ENCODE measurements around the gene LRRC4C. TPM values are rescaled to one million over a fixed set of nuclear protein-coding genes. Genes with fewer than 3 reads are reported as not detected.

Gene LRRC4C
- total RNA-seq, 1 experiment from 2014 or later, result not detected

DNA sequence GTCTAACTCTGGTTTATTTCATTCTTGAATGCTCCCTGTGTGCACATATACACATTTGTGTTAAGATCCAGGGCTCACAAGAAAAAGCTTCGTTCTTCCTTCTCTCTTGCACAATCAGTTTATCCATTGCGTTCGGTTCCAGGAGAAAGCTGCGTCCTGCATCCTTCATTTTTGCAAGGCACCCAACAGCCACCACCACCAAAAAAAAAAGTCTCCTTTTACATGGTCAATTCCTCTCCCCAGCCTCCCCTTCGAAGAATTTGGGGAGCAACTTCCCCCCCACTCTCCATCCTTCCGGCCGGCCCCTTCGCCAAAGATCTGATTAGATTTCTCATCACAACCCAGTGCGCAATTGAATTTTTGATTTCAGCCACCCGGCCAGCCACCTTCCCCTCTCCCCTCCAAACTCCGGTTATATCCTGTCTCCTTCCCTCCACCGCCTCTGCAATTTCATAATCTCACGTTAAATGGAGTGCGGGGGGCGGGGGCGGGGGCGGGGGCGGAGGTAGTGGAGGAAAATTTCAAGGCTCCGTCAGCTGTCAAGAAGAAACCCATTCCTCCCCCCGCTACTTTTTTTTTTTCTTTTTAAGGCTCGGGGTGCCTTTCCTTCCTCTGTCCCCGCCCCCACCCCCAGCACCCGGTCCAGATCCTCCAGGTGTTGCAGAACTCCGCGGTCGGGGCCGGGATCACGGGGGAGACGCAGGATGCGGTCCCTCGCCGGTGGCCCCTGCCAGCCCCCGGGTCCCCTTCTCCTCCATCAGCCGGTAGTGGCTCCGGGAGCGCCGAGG, 1166.5 kb downstream of the LRRC4C start:
- Histone ChIP-seq H3K9me3 (no peaks in the 10 kb centered on the region), H3K27me3 (no peaks in the 10 kb centered on the region), H3K36me3 (no peaks in the 10 kb centered on the region), H3K4me3 (peak overlapping the region; percentile 61)
- peak; percentile 6 for DNase-seq

DNA sequence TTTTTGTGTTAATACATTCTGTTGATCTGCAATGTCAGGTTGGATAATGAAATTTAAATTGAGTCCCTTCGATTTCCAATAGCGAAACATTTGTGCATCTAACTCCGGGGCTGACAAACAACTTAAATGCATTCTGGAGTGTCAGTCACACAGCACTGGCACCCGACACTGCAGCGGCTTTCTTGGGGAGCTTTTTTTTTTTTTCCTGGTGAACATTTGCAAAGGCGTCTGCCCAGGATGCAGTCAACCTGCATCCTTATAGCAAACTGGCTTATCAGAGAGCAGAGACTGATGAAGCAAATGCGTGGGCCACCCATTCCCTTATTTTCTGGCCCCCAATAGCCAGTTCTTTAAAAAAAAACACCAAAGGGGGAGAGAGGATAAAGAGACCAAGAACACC, 1167.7 kb downstream of the LRRC4C start:
- Histone ChIP-seq H3K36me3 (no peaks in the 10 kb centered on the region), H3K4me3 (no peak overlapping the region), H3K9me3 (no peaks in the 10 kb centered on the region), H3K27me3 (no peaks in the 10 kb centered on the region)
- DNase-seq, result no peak

GRCh38 chr11:40291329-40291728, 1168.1 kb downstream of the LRRC4C start:
- Histone ChIP-seq H3K4me3 (no peak overlapping the region), H3K9me3 (no peaks in the 10 kb centered on the region), H3K36me3 (no peaks in the 10 kb centered on the region), H3K27me3 (no peaks in the 10 kb centered on the region)
- no peak for DNase-seq

DNA sequence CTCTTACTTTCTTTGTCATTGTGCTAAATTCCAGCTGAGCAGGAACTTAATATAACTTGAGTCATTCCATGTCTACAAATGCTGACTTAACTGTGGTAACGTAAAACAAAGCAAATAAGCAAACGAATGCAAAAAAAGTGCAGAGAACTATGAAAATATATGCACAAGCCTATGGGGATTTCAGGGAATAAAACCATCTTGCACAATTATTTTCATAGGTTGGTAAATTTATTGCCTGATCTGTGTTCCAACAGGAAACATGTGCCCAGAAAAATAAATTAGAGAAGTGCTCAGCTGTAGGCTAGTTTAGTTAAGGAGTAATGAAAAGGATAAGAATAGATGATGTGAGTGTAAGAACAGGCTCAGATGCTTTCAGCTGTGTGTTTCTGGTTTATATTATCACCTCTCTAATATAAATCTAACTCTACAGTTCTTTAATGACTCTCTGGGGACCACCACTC, 1169.3 kb downstream of the LRRC4C start:
- Histone ChIP-seq H3K9me3 (no peaks in the 10 kb centered on the region), H3K27me3 (no peaks in the 10 kb centered on the region), H3K36me3 (no peaks in the 10 kb centered on the region), H3K4me3 (no peak overlapping the region)
- no peak for DNase-seq

DNA sequence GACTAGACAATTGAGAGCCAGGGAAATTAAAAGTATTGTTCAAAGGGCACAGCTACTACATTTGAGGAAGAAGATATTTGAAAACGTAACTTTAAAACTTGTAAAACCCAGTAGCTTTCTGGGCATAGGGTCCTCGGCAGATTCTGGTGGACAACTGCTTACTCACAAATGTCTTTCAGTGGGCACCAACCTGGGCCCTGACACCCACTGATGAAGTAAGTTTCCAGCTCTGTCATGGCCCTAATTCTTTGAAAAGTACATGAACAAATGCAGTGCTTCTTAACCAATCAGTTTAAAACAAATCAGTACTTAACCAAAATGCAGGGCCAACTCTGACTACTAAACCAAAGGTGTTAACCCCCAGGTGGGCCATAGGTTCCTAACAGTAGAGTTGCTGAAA, 1170.1 kb downstream of the LRRC4C start:
- no peaks in the 10 kb centered on the region for H3K27me3 ChIP-seq
- H3K9me3 ChIP-seq, result no peaks in the 10 kb centered on the region
- DNase-seq, result no peak
- H3K4me3 ChIP-seq, result no peak overlapping the region
- H3K36me3 ChIP-seq, result no peaks in the 10 kb centered on the region

GRCh38 chr11:40287916-40288803, 1171.3 kb downstream of the LRRC4C start:
- no peaks in the 10 kb centered on the region for H3K36me3 ChIP-seq
- H3K4me3 ChIP-seq, result no peak overlapping the region
- no peaks in the 10 kb centered on the region for H3K9me3 ChIP-seq
- DNase-seq, result no peak
- H3K27me3 ChIP-seq, result no peaks in the 10 kb centered on the region

DNA sequence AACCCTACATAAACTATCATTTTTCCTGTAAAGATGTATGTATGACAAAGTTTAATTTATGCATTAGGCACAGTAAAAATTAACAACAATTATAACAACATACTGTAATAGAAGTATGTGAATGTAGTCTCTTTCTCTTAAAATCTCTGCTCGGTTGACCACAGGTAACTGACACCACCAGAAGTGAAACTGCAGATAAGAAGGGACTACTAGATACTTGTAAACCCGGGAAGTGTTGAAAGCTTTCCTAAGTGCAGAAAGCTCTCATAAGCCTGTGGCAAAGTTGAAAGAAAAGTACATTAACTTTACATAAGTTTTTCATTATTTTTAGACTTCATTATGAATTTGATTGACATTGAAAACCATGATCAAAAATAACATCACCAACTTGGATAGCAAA, 1173.3 kb downstream of the LRRC4C start:
- Histone ChIP-seq H3K9me3 (no peaks in the 10 kb centered on the region), H3K4me3 (no peak overlapping the region), H3K36me3 (no peaks in the 10 kb centered on the region), H3K27me3 (no peaks in the 10 kb centered on the region)
- no peak for DNase-seq

- no peak for DNase-seq
- H3K4me3 ChIP-seq, result no peak overlapping the region; the same call in 1 of the 2 replicates
- no peaks in the 10 kb centered on the region for H3K9me3 ChIP-seq
- no peaks in the 10 kb centered on the region for H3K27me3 ChIP-seq
- no peaks in the 10 kb centered on the region for H3K36me3 ChIP-seq
Measured at GRCh38 chr11:40285558-40285957, 1173.9 kb downstream of the LRRC4C start.

- H3K4me3 ChIP-seq, result no peak overlapping the region
- H3K27me3 ChIP-seq, result no peaks in the 10 kb centered on the region
- H3K36me3 ChIP-seq, result no peaks in the 10 kb centered on the region
- DNase-seq, result no peak
- H3K9me3 ChIP-seq, result no peaks in the 10 kb centered on the region
Measured at GRCh38 chr11:40281052-40281580, 1178.3 kb downstream of the LRRC4C start.

DNA sequence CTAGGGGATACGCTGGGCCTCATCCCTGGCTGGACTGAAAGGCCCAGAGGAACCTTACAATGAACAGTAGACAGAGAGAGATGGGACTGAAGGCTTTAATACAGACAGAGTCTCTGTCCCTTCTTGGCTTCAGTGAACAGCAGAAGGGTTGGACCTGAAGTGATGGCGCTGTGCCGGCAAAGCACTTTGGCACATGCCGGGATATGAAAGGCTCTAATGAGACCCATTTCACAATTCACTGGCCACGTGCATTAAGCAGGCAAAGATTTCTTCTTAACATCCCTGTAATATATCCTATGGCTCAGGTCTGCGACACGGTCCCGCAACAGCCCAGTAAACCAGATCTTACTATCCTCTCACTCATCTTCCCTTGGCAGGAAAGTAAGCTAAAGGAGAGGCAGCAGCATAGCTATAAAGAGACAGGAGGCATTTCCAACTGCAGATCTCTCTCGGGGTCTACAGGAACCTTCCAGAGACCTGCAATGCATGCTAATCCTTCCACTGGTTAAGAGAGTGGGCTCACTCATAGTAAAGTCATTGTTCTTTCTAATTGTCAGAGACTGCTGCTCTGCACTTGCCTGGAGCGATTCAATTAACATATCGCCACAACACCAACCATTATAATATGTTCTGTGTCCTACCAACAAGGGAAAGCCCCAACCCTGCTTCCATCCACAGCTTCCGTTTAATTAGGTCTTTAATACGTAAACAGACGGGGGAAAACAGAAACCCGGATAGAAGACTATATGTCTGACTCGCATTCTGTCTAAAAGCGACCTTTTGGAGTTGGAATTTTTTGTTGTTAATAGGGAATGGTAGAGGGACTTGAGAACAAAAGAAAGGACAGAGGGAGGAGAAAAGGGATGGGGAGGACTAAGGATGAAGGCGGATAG, 1179.0 kb downstream of the LRRC4C start:
- Histone ChIP-seq H3K27me3 (no peaks in the 10 kb centered on the region), H3K36me3 (no peaks in the 10 kb centered on the region), H3K4me3 (no peak overlapping the region), H3K9me3 (no peaks in the 10 kb centered on the region)
- no peak for DNase-seq

DNA sequence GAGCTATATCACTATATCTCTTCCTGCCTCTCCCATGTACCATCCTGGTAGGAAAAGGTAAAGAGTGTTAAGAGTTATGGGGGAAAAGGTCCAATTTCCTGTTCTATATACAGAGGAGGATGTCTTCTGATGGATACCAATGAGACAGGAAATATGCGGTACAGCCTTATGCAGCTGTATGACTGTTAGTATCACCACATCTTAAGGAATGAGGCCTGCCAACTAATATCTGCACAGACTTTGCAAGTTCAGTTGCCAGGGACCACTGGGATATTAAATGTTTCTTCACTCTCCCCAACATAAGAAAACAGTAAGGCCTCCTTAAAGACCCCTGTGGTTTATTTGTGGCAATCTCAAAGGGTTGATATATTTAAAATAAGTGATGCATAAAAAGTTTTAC, 1182.5 kb downstream of the LRRC4C start:
- H3K27me3 ChIP-seq, result no peaks in the 10 kb centered on the region
- no peaks in the 10 kb centered on the region for H3K9me3 ChIP-seq
- no peaks in the 10 kb centered on the region for H3K36me3 ChIP-seq
- H3K4me3 ChIP-seq, result no peak overlapping the region
- DNase-seq, result no peak

GRCh38 chr11:40274017-40274416, 1185.4 kb downstream of the LRRC4C start:
- H3K4me3 ChIP-seq, result no peak overlapping the region
- H3K36me3 ChIP-seq, result no peaks in the 10 kb centered on the region
- H3K27me3 ChIP-seq, result no peaks in the 10 kb centered on the region
- peak; percentile 21 for DNase-seq
- H3K9me3 ChIP-seq, result no peaks in the 10 kb centered on the region

- no peaks in the 10 kb centered on the region for H3K36me3 ChIP-seq
- no peaks in the 10 kb centered on the region for H3K27me3 ChIP-seq
- no peak for DNase-seq
- no peaks in the 10 kb centered on the region for H3K9me3 ChIP-seq
- no peak overlapping the region for H3K4me3 ChIP-seq
Measured at GRCh38 chr11:40273192-40273732, 1186.2 kb downstream of the LRRC4C start.

DNA sequence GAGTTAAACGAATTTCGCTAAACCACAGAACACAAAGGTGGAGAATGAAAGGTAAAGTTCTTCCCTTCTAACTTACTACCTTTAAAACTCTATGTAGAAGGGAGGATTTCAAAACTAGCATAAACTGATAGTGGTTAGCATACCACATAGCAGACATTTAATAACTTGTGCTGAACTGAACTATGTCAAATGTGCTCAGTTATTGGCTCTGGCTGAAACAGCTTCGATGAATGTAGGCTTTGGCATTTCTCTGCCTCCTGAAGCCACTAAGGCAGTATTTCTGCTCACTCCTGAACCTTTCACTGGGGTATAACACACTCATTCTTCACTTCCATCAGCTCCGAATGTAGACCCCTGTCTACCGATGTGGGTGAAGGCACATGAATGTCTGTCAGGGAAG, 1188.1 kb downstream of the LRRC4C start:
- H3K27me3 ChIP-seq, result no peaks in the 10 kb centered on the region
- H3K36me3 ChIP-seq, result no peaks in the 10 kb centered on the region
- H3K9me3 ChIP-seq, result no peaks in the 10 kb centered on the region
- no peak overlapping the region for H3K4me3 ChIP-seq
- no peak for DNase-seq

- no peak overlapping the region for H3K4me3 ChIP-seq
- no peaks in the 10 kb centered on the region for H3K9me3 ChIP-seq
- no peak for DNase-seq
- no peaks in the 10 kb centered on the region for H3K36me3 ChIP-seq
- H3K27me3 ChIP-seq, result no peaks in the 10 kb centered on the region
Measured at GRCh38 chr11:40269865-40270264, 1189.6 kb downstream of the LRRC4C start.

GRCh38 chr11:40268551-40268950, 1190.9 kb downstream of the LRRC4C start:
- H3K9me3 ChIP-seq, result no peaks in the 10 kb centered on the region
- no peaks in the 10 kb centered on the region for H3K27me3 ChIP-seq
- no peak overlapping the region for H3K4me3 ChIP-seq
- H3K36me3 ChIP-seq, result no peaks in the 10 kb centered on the region
- no peak for DNase-seq

Data from MG63 (cell line).